HG02763 (cell line): Measurements from ENCODE around the gene ODAD4.
"Not testable (repeated sequence)": the region's sequence is repeated elsewhere in the genome, so short reads cannot be mapped to it uniquely, and the experiment has no call there.

Experiments used
- ATAC-seq: cut with Tn5 transposase; IDR thresholded peaks from one replicate; pipeline ENCODE4 v1.9.1; 2021; ENCODE audit warnings: mild to moderate bottlenecking, moderate library complexity; ENCODE audit not compliant: unreplicated experiment

Gene ODAD4

GRCh38 chr17:41989702-41990419, 59.4 kb downstream of the ODAD4 start:
- no peak for ATAC-seq

- ATAC-seq = no peak
These were observed 62.2 kb downstream of the ODAD4 start for GRCh38 chr17:41992576-41992975.

GRCh38 chr17:41996855-41997164, 66.4 kb downstream of the ODAD4 start:
- peak; percentile 4 for ATAC-seq

GRCh38 chr17:41998497-41998896, 68.1 kb downstream of the ODAD4 start:
- no peak for ATAC-seq

GRCh38 chr17:42000413-42001133, 70.2 kb downstream of the ODAD4 start:
- ATAC-seq = no peak

GRCh38 chr17:42001729-42002128, 71.3 kb downstream of the ODAD4 start:
- ATAC-seq = no peak

GRCh38 chr17:42002175-42002791, 71.9 kb downstream of the ODAD4 start:
- no peak for ATAC-seq

- no peak for ATAC-seq
These were observed 72.4 kb downstream of the ODAD4 start for GRCh38 chr17:42002792-42003301.

- no peak for ATAC-seq
These were observed 74.7 kb downstream of the ODAD4 start for GRCh38 chr17:42005166-42005565.

GRCh38 chr17:42009170-42009569, 78.8 kb downstream of the ODAD4 start:
- no peak for ATAC-seq

- not testable (repeated sequence) for ATAC-seq
These were observed 79.9 kb downstream of the ODAD4 start for GRCh38 chr17:42010266-42010680.

GRCh38 chr17:42010898-42011516, 80.6 kb downstream of the ODAD4 start:
- ATAC-seq = no peak

- ATAC-seq = not testable (repeated sequence)
These were observed 81.9 kb downstream of the ODAD4 start for GRCh38 chr17:42012363-42012762.

GRCh38 chr17:42013740-42014139, 83.3 kb downstream of the ODAD4 start:
- not testable (repeated sequence) for ATAC-seq
